CD4-positive, alpha-beta memory T cell (primary cell): Measurements from ENCODE around the gene COG2. TPM values are rescaled to one million over a fixed set of nuclear protein-coding genes. Genes with fewer than 3 reads are reported as not detected.
"Not testable (repeated sequence)": the region's sequence is repeated elsewhere in the genome, so short reads cannot be mapped to it uniquely, and the experiment has no call there.

Experiments used
- CTCF ChIA-PET: fragments of 350-600 bp; sonication (Branson Sonifier 250); formaldehyde crosslinking; loops from one replicate; lab custom pipeline; 2021; ENCODE audit warnings: inconsistent platforms; ENCODE audit not compliant: partially characterized antibody; lab: Charles Lee
- POLR2A ChIA-PET: fragments of 350-600 bp; sonication (Branson Sonifier 250); formaldehyde crosslinking; loops from one replicate; lab custom pipeline; 2021; ENCODE audit not compliant: partially characterized antibody; lab: Charles Lee
- DNase-seq, 5 donors: peaks; one replicate each; pipeline versions ENCODE4 v3.0.0 to v3.0.0-alpha.2; 2020 to 2022; ENCODE audit warnings: mixed read lengths in 1 of 5
- H3K27ac ChIP-seq: one replicate; pipeline ENCODE4 v1.7.0; 2013; ENCODE audit warnings: low read depth, low read length
- H3K27me3 ChIP-seq: 2 replicates; pipeline ENCODE4 v1.7.0; 2013; ENCODE audit warnings: mild to moderate bottlenecking, low read length, moderate library complexity; ENCODE audit not compliant: insufficient read depth
- H3K36me3 ChIP-seq: 2 replicates; pipeline ENCODE4 v1.7.0; 2013; ENCODE audit warnings: mild to moderate bottlenecking, low read length, moderate library complexity; ENCODE audit not compliant: insufficient read depth
- H3K4me1 ChIP-seq: 2 replicates; pipeline ENCODE4 v1.7.0; 2013; ENCODE audit warnings: mild to moderate bottlenecking, low read length, moderate library complexity; ENCODE audit not compliant: insufficient read depth
- H3K4me3 ChIP-seq, 2 donors: one replicate each; pipeline ENCODE4 v1.7.0; 2013; ENCODE audit warnings: low read length in 2 of 2, mild to moderate bottlenecking in 1 of 2
- H3K9me3 ChIP-seq, 2 donors: one replicate each; pipeline ENCODE4 v1.7.0; 2013; ENCODE audit warnings: low read length in 2 of 2, control low read depth in 1 of 2; ENCODE audit not compliant: control insufficient read depth in 1 of 2
- H3K27ac Mint-ChIP-seq, 7 donors: one replicate each; pipeline ENCODE4 v1.8.0; 2020 to 2021; ENCODE audit warnings: mixed read lengths in 7 of 7, mild to moderate bottlenecking in 6 of 7, inconsistent platforms in 3 of 7, moderate library complexity in 3 of 7
- H3K27me3 Mint-ChIP-seq, 2 donors: one replicate each; pipeline ENCODE4 v1.8.0; 2020 to 2021; ENCODE audit warnings: mixed read lengths in 2 of 2
- H3K36me3 Mint-ChIP-seq, 2 donors: one replicate each; pipeline ENCODE4 v1.8.0; 2020 to 2021; ENCODE audit warnings: mixed read lengths in 2 of 2, inconsistent platforms in 1 of 2, mild to moderate bottlenecking in 1 of 2
- H3K4me1 Mint-ChIP-seq, 4 donors: one replicate each; pipeline ENCODE4 v1.8.0; 2020 to 2021; ENCODE audit warnings: mixed read lengths in 4 of 4, mild to moderate bottlenecking in 1 of 4
- H3K4me3 Mint-ChIP-seq, 8 donors: one replicate each; pipeline ENCODE4 v1.8.0; 2020 to 2021; ENCODE audit warnings: mixed read lengths in 8 of 8, mild to moderate bottlenecking in 7 of 8, moderate library complexity in 6 of 8, inconsistent platforms in 3 of 8
- H3K9me3 Mint-ChIP-seq, 8 donors: one replicate each; pipeline ENCODE4 v1.8.0; 2020 to 2021; ENCODE audit warnings: mixed read lengths in 8 of 8, mild to moderate bottlenecking in 5 of 8, inconsistent platforms in 3 of 8, moderate library complexity in 1 of 8
- intact Hi-C: fragments of 100-400 bp; cut with micrococcal nuclease; formaldehyde crosslinking; loops from one replicate; pipeline ENCODE4 v1.15.1; 2023
- polyA plus RNA-seq, 2 donors: library from polyadenylated mRNA; unstranded; fragments of 300-500 nt; fragmentation: Illumina TruSeq; gene quantifications; one replicate each; pipeline ENCODE4 v1.2.3, GENCODE V29; 2021
- total RNA-seq, 2 experiments: library from RNA; stranded (reverse); gene quantifications; one replicate each; pipeline ENCODE4 v1.2.3, GENCODE V29; 2021

COG2 gene
- total and polyA plus RNA-seq, 4 experiments from 2014 or later, result 28.8 to 44.6 (median 36.1) TPM

- intact Hi-C loops, result no loop called here
- Histone ChIP-seq H3K9me3 (no peaks in the 10 kb centered on the region), H3K4me3 (no peak overlapping the region), H3K36me3 (no peaks in the 10 kb centered on the region), H3K27ac (no peak overlapping the region), H3K4me1 (no peaks in the 10 kb centered on the region), H3K27me3 (no peaks in the 10 kb centered on the region)
- peaks cover 0 to 11% (median 4%) of the 10 kb centered on the region in 8 donors for H3K9me3 Mint-ChIP-seq
- H3K36me3 Mint-ChIP-seq, result no peaks in the 10 kb centered on the region
- no peak overlapping the region for H3K4me3 Mint-ChIP-seq
- no peak for DNase-seq
- no peaks in the 10 kb centered on the region for H3K4me1 Mint-ChIP-seq
- ChIA-PET CTCF (no interaction called here), POLR2A (no interaction called here)
- H3K27me3 Mint-ChIP-seq, result peaks cover 3 to 12% of the 10 kb centered on the region in 2 donors
- no peak overlapping the region for H3K27ac Mint-ChIP-seq
Measured at GRCh38 chr1:230599926-230600656, 42.2 kb upstream of the COG2 start.

GRCh38 chr1:230600657-230601400 is 41.5 kb upstream of the COG2 start:
- H3K27me3 Mint-ChIP-seq, result peaks cover 3 to 11% of the 10 kb centered on the region in 2 donors
- H3K27me3 ChIP-seq, H3K36me3 ChIP-seq, H3K36me3 Mint-ChIP-seq, POLR2A ChIA-PET, H3K4me3 Mint-ChIP-seq, H3K27ac Mint-ChIP-seq, DNase-seq, intact Hi-C loops, H3K4me3 ChIP-seq, H3K4me1 Mint-ChIP-seq, H3K27ac ChIP-seq, H3K4me1 ChIP-seq, H3K9me3 ChIP-seq, CTCF ChIA-PET: not testable (repeated sequence)
- peaks cover 0 to 11% (median 4%) of the 10 kb centered on the region in 8 donors for H3K9me3 Mint-ChIP-seq

- Mint-ChIP-seq H3K9me3 (no peaks in the 10 kb centered on the region), H3K4me1 (no peaks in the 10 kb centered on the region), H3K27me3 (peaks cover 6 to 9% of the 10 kb centered on the region in 2 donors), H3K27ac (no peak overlapping the region), H3K36me3 (no peaks in the 10 kb centered on the region), H3K4me3 (no peak overlapping the region)
- no peak for DNase-seq
- intact Hi-C loops, result no loop called here
- Histone ChIP-seq H3K27ac (no peak overlapping the region), H3K9me3 (no peaks in the 10 kb centered on the region), H3K36me3 (no peaks in the 10 kb centered on the region), H3K27me3 (no peaks in the 10 kb centered on the region), H3K4me1 (no peaks in the 10 kb centered on the region), H3K4me3 (no peak overlapping the region)
- ChIA-PET CTCF (no interaction called here), POLR2A (no interaction called here)
Measured at GRCh38 chr1:230609208-230609607, 33.1 kb upstream of the COG2 start.

GRCh38 chr1:230610589-230610988 is 31.7 kb upstream of the COG2 start:
- no peaks in the 10 kb centered on the region for H3K9me3 Mint-ChIP-seq
- ChIA-PET POLR2A (no interaction called here), CTCF (interaction anchor here (0.9 kb wide), 1 partner anchor 8 kb away, joined by 3 read pairs; no protein-coding TSS in a partner anchor)
- no peak overlapping the region for H3K4me3 Mint-ChIP-seq
- H3K4me1 Mint-ChIP-seq, result no peaks in the 10 kb centered on the region
- Histone ChIP-seq H3K36me3 (no peaks in the 10 kb centered on the region), H3K4me1 (no peaks in the 10 kb centered on the region), H3K27me3 (no peaks in the 10 kb centered on the region), H3K27ac (no peak overlapping the region), H3K9me3 (no peaks in the 10 kb centered on the region), H3K4me3 (no peak overlapping the region)
- intact Hi-C loops, result no loop called here
- H3K36me3 Mint-ChIP-seq, result no peaks in the 10 kb centered on the region
- H3K27me3 Mint-ChIP-seq, result peaks cover 6 to 18% of the 10 kb centered on the region in 2 donors
- DNase-seq, result no peak
- H3K27ac Mint-ChIP-seq, result no peak overlapping the region

GRCh38 chr1:230611128-230611877 is 31.0 kb upstream of the COG2 start:
- no peak overlapping the region for H3K27ac ChIP-seq
- H3K4me3 Mint-ChIP-seq, result no peak overlapping the region
- peaks cover 8 to 19% of the 10 kb centered on the region in 2 donors for H3K27me3 Mint-ChIP-seq
- H3K27me3 ChIP-seq, result no peaks in the 10 kb centered on the region
- H3K9me3 Mint-ChIP-seq, result no peaks in the 10 kb centered on the region
- H3K4me1 ChIP-seq, result no peaks in the 10 kb centered on the region
- intact Hi-C loops, result no loop called here
- no peak overlapping the region for H3K4me3 ChIP-seq
- no peaks in the 10 kb centered on the region for H3K4me1 Mint-ChIP-seq
- H3K27ac Mint-ChIP-seq, result no peak overlapping the region
- H3K9me3 ChIP-seq, result no peaks in the 10 kb centered on the region
- no peak for DNase-seq
- no peaks in the 10 kb centered on the region for H3K36me3 Mint-ChIP-seq
- ChIA-PET POLR2A (no interaction called here), CTCF (no interaction called here)
- H3K36me3 ChIP-seq, result no peaks in the 10 kb centered on the region

GRCh38 chr1:230611878-230612235 is 30.4 kb upstream of the COG2 start:
- H3K27ac ChIP-seq, result no peak overlapping the region
- DNase-seq, result no peak
- H3K4me1 ChIP-seq, result no peaks in the 10 kb centered on the region
- ChIA-PET POLR2A (no interaction called here), CTCF (no interaction called here)
- no peaks in the 10 kb centered on the region for H3K36me3 ChIP-seq
- H3K4me3 ChIP-seq, result no peak overlapping the region
- H3K27me3 ChIP-seq, result no peaks in the 10 kb centered on the region
- H3K9me3 ChIP-seq, result no peaks in the 10 kb centered on the region
- H3K4me1 Mint-ChIP-seq, result no peaks in the 10 kb centered on the region
- H3K4me3 Mint-ChIP-seq, result no peak overlapping the region
- peaks cover 10 to 20% of the 10 kb centered on the region in 2 donors for H3K27me3 Mint-ChIP-seq
- H3K27ac Mint-ChIP-seq, result no peak overlapping the region
- no peaks in the 10 kb centered on the region for H3K36me3 Mint-ChIP-seq
- no peaks in the 10 kb centered on the region for H3K9me3 Mint-ChIP-seq
- intact Hi-C loops, result no loop called here

GRCh38 chr1:230612651-230613050 is 29.6 kb upstream of the COG2 start:
- intact Hi-C loops, result no loop called here
- Histone ChIP-seq H3K27ac (no peak overlapping the region), H3K36me3 (no peaks in the 10 kb centered on the region), H3K4me3 (no peak overlapping the region), H3K27me3 (no peaks in the 10 kb centered on the region), H3K9me3 (no peaks in the 10 kb centered on the region), H3K4me1 (no peaks in the 10 kb centered on the region)
- Mint-ChIP-seq H3K36me3 (no peaks in the 10 kb centered on the region), H3K9me3 (no peaks in the 10 kb centered on the region), H3K27me3 (peaks cover 14 to 23% of the 10 kb centered on the region in 2 donors), H3K27ac (no peak overlapping the region), H3K4me1 (no peaks in the 10 kb centered on the region), H3K4me3 (no peak overlapping the region)
- DNase-seq, result no peak
- CTCF ChIA-PET, result no interaction called here
- POLR2A ChIA-PET, result no interaction called here
